OCI-LY3 (cell line): ENCODE measurements around the gene ALG6.

ENCODE experiments used
- H2AFZ ChIP-seq: fragments of 200-600, 300-600 bp; shearing (Covaris generic); 2 replicates; pipeline ENCODE4 v1.6.0; 2014; ENCODE audit warnings: antibody characterized with exemption, low read depth, low read length
- H3K27ac ChIP-seq: fragments of 200-600, 300-600 bp; sonication (generic); 2 replicates; pipeline ENCODE4 v1.5.1; 2014; ENCODE audit warnings: mild to moderate bottlenecking, low read length, moderate library complexity, mixed read lengths
- H3K27me3 ChIP-seq: fragments of 200-600, 300-600 bp; sonication (generic); 2 replicates; pipeline ENCODE4 v1.6.1; 2014; ENCODE audit warnings: low read depth, low read length, mixed read lengths
- H3K36me3 ChIP-seq: fragments of 200-600, 300-600 bp; sonication (generic); replicated peaks from 2 replicates; pipeline ENCODE3; 2014; ENCODE audit warnings: low read depth, low read length, mixed read lengths
- H3K4me1 ChIP-seq: fragments of 300-600, 200-600 bp; sonication (generic); 2 replicates; pipeline ENCODE4 v1.6.1; 2014; ENCODE audit warnings: low read length, mixed read lengths
- H3K4me2 ChIP-seq: fragments of 200-600, 300-600 bp; sonication (generic); 2 replicates; pipeline ENCODE4 v1.6.1; 2014; ENCODE audit warnings: low read length, mixed read lengths
- H3K4me3 ChIP-seq: fragments of 300-600, 200-600 bp; sonication (generic); 2 replicates; pipeline ENCODE4 v1.5.1; 2014; ENCODE audit warnings: antibody characterized with exemption, mild to moderate bottlenecking, low read length, moderate library complexity
- H3K79me2 ChIP-seq: fragments of 300-600, 200-600 bp; shearing (Covaris generic); 2 replicates; pipeline ENCODE4 v1.6.1; 2014; ENCODE audit warnings: mild to moderate bottlenecking, low read length, mixed read lengths
- H3K9ac ChIP-seq: fragments of 300-600, 200-600 bp; shearing (Covaris generic); 2 replicates; pipeline ENCODE4 v1.6.0; 2014; ENCODE audit warnings: mild to moderate bottlenecking, low read length, moderate library complexity
- H3K9me3 ChIP-seq: fragments of 200-600, 300-600 bp; shearing (Covaris generic); 2 replicates; pipeline ENCODE4 v1.6.1; 2014; ENCODE audit warnings: low read length, mixed read lengths; ENCODE audit not compliant: insufficient read depth
- H4K20me1 ChIP-seq: fragments of 200-600, 300-600 bp; sonication (generic); 2 replicates; pipeline ENCODE4 v1.6.1; 2016; ENCODE audit warnings: low read length, mixed read lengths; ENCODE audit not compliant: insufficient read depth
- CTCF ChIP-seq: fragments of 200-600, 300-600 bp; sonication (generic); IDR thresholded peaks from 2 replicates; pipeline ENCODE4 v1.5.1; 2014; ENCODE audit warnings: antibody characterized with exemption, low read length, low read depth
- EZH2phosphoT487 ChIP-seq: fragments of 200-600 bp; shearing (Covaris generic); IDR thresholded peaks from 2 replicates; pipeline ENCODE4 v1.6.1; 2018; ENCODE audit warnings: antibody characterized with exemption, mixed run types, low read depth

Gene ALG6

GRCh38 chr1:63327417-63328054, 39.9 kb upstream of the ALG6 start:
- Histone ChIP-seq H3K36me3 (no peaks in the 10 kb centered on the region), H2AFZ (peak overlapping the region; percentile 94), H3K27me3 (no peaks in the 10 kb centered on the region), H3K4me3 (peak overlapping the region; percentile 76), H4K20me1 (no peaks in the 10 kb centered on the region), H3K79me2 (no peaks in the 10 kb centered on the region), H3K9me3 (no peaks in the 10 kb centered on the region), H3K9ac (peak overlapping the region; percentile 52), H3K4me2 (peak overlapping the region; percentile 98), H3K4me1 (0 out of 2 replicates have a peak, but pooled peaks cover 3% of the 10 kb centered on the region), H3K27ac (no peak overlapping the region)
- no peak for TF ChIP-seq EZH2phosphoT487
- peak; percentile 65 for TF ChIP-seq CTCF

- Histone ChIP-seq H3K9ac (no peak overlapping the region), H3K27me3 (no peaks in the 10 kb centered on the region), H2AFZ (peak overlapping the region; percentile 94; the same call in 1 of the 2 replicates), H3K9me3 (no peaks in the 10 kb centered on the region), H3K36me3 (no peaks in the 10 kb centered on the region), H4K20me1 (no peaks in the 10 kb centered on the region), H3K4me1 (0 out of 2 replicates have a peak, but pooled peaks cover 3% of the 10 kb centered on the region), H3K27ac (no peak overlapping the region), H3K4me3 (peak overlapping the region; percentile 76), H3K79me2 (no peaks in the 10 kb centered on the region), H3K4me2 (peak overlapping the region; percentile 98)
- TF ChIP-seq CTCF: no peak
- TF ChIP-seq EZH2phosphoT487: no peak
These were observed 39.3 kb upstream of the ALG6 start for GRCh38 chr1:63328122-63328521.

- Histone ChIP-seq H3K79me2 (no peaks in the 10 kb centered on the region), H2AFZ (no peak overlapping the region), H3K4me3 (no peak overlapping the region), H3K4me1 (0 out of 2 replicates have a peak, but pooled peaks cover 3% of the 10 kb centered on the region), H3K4me2 (no peak overlapping the region), H3K36me3 (no peaks in the 10 kb centered on the region), H3K27ac (no peak overlapping the region), H3K27me3 (no peaks in the 10 kb centered on the region), H4K20me1 (no peaks in the 10 kb centered on the region), H3K9ac (no peak overlapping the region), H3K9me3 (no peaks in the 10 kb centered on the region)
- TF ChIP-seq EZH2phosphoT487: no peak
- no peak for TF ChIP-seq CTCF
These were observed 38.6 kb upstream of the ALG6 start for GRCh38 chr1:63328781-63329180.

GRCh38 chr1:63329621-63330330, 37.7 kb upstream of the ALG6 start:
- no peaks in the 10 kb centered on the region for H3K27me3 ChIP-seq
- TF ChIP-seq EZH2phosphoT487 (no peak), CTCF (no peak)
- no peak overlapping the region for H3K27ac ChIP-seq
- no peaks in the 10 kb centered on the region for H3K36me3 ChIP-seq
- H3K4me1 ChIP-seq: 0 out of 2 replicates have a peak, but pooled peaks cover 3% of the 10 kb centered on the region
- no peak overlapping the region for H3K4me3 ChIP-seq
- no peak overlapping the region for H2AFZ ChIP-seq
- no peaks in the 10 kb centered on the region for H3K79me2 ChIP-seq
- H3K9ac ChIP-seq: no peak overlapping the region
- H4K20me1 ChIP-seq: no peaks in the 10 kb centered on the region
- H3K4me2 ChIP-seq: no peak overlapping the region
- H3K9me3 ChIP-seq: no peaks in the 10 kb centered on the region
